NCI-H2107 treated with DMSO at 0.1 percent for 48 hours (cell line): Measurements from ENCODE around the gene TBC1D14.

Experiments used
- DNase-seq: peaks from one replicate; lab custom pipeline; 2025; ENCODE audit not compliant: unreplicated experiment; lab: John Stamatoyannopoulos, UW

TBC1D14 gene

GRCh38 chr4:7017446-7018048, 107.9 kb downstream of the TBC1D14 start:
- DNase-seq: no peak

- no peak for DNase-seq
Observed at GRCh38 chr4:7018281-7018680, 108.7 kb downstream of the TBC1D14 start.

GRCh38 chr4:7019367-7019766, 109.7 kb downstream of the TBC1D14 start:
- no peak for DNase-seq

GRCh38 chr4:7020290-7020689, 110.7 kb downstream of the TBC1D14 start:
- no peak for DNase-seq

GRCh38 chr4:7020856-7021255, 111.2 kb downstream of the TBC1D14 start:
- no peak for DNase-seq

GRCh38 chr4:7021355-7021754, 111.7 kb downstream of the TBC1D14 start:
- no peak for DNase-seq

- DNase-seq: no peak
Observed at GRCh38 chr4:7021930-7022664, 112.5 kb downstream of the TBC1D14 start.

- DNase-seq: no peak
Observed at GRCh38 chr4:7023486-7023885, 113.9 kb downstream of the TBC1D14 start.

GRCh38 chr4:7023901-7024300, 114.3 kb downstream of the TBC1D14 start:
- no peak for DNase-seq

GRCh38 chr4:7024336-7024890, 114.8 kb downstream of the TBC1D14 start:
- DNase-seq: no peak

- no peak for DNase-seq
Observed at GRCh38 chr4:7025040-7025602, 115.5 kb downstream of the TBC1D14 start.

GRCh38 chr4:7026107-7026506, 116.5 kb downstream of the TBC1D14 start:
- DNase-seq: no peak

GRCh38 chr4:7027284-7027683, 117.7 kb downstream of the TBC1D14 start:
- no peak for DNase-seq

- no peak for DNase-seq
Observed at GRCh38 chr4:7027913-7028312, 118.3 kb downstream of the TBC1D14 start.

GRCh38 chr4:7029212-7029611, 119.6 kb downstream of the TBC1D14 start:
- DNase-seq: no peak

- DNase-seq: no peak
Observed at GRCh38 chr4:7029921-7030320, 120.3 kb downstream of the TBC1D14 start.

- DNase-seq: no peak
Observed at GRCh38 chr4:7030856-7031255, 121.2 kb downstream of the TBC1D14 start.

GRCh38 chr4:7031558-7032449, 122.2 kb downstream of the TBC1D14 start:
- DNase-seq: no peak

GRCh38 chr4:7032596-7032995, 123.0 kb downstream of the TBC1D14 start:
- no peak for DNase-seq

- DNase-seq: no peak
Observed at GRCh38 chr4:7034262-7035081, 124.8 kb downstream of the TBC1D14 start.
